GM19438 (cell line): ENCODE data around the gene SRGAP2B.
"Not testable (repeated sequence)": the region's sequence is repeated elsewhere in the genome, so short reads cannot be mapped to it uniquely, and the experiment has no call there.

Experiments used
- ATAC-seq: cut with Tn5 transposase; IDR thresholded peaks from one replicate; pipeline ENCODE4 v1.9.1; 2021; ENCODE audit warnings: low read depth; ENCODE audit not compliant: unreplicated experiment

SRGAP2B gene

GRCh38 chr1:144961604-144962583 lies 133.2 kb downstream of the SRGAP2B start:
- ATAC-seq = not testable (repeated sequence)

- ATAC-seq = not testable (repeated sequence)
Observed at GRCh38 chr1:144960929-144961488, 134.1 kb downstream of the SRGAP2B start.

GRCh38 chr1:144948390-144948789 lies 146.7 kb downstream of the SRGAP2B start:
- not testable (repeated sequence) for ATAC-seq

GRCh38 chr1:144947495-144947894 lies 147.6 kb downstream of the SRGAP2B start:
- ATAC-seq = not testable (repeated sequence)

- not testable (repeated sequence) for ATAC-seq
Observed at GRCh38 chr1:144946525-144947480, 148.3 kb downstream of the SRGAP2B start.

GRCh38 chr1:144941710-144942109 lies 153.4 kb downstream of the SRGAP2B start:
- not testable (repeated sequence) for ATAC-seq

GRCh38 chr1:144940054-144940453 lies 155.1 kb downstream of the SRGAP2B start:
- peak; percentile 52 for ATAC-seq

GRCh38 chr1:144938627-144939026 lies 156.5 kb downstream of the SRGAP2B start:
- not testable (repeated sequence) for ATAC-seq

- not testable (repeated sequence) for ATAC-seq
Observed at GRCh38 chr1:144936186-144936732, 158.9 kb downstream of the SRGAP2B start.

GRCh38 chr1:144935310-144935709 lies 159.8 kb downstream of the SRGAP2B start:
- not testable (repeated sequence) for ATAC-seq

GRCh38 chr1:144933014-144933413 lies 162.1 kb downstream of the SRGAP2B start:
- ATAC-seq = not testable (repeated sequence)

GRCh38 chr1:144932153-144932552 lies 163.0 kb downstream of the SRGAP2B start:
- not testable (repeated sequence) for ATAC-seq

GRCh38 chr1:144931553-144931952 lies 163.6 kb downstream of the SRGAP2B start:
- ATAC-seq = not testable (repeated sequence)

GRCh38 chr1:144930085-144930777 lies 164.9 kb downstream of the SRGAP2B start:
- ATAC-seq = not testable (repeated sequence)

GRCh38 chr1:144927292-144927691 lies 167.8 kb downstream of the SRGAP2B start:
- ATAC-seq = not testable (repeated sequence)

- not testable (repeated sequence) for ATAC-seq
Observed at GRCh38 chr1:144923640-144924039, 171.5 kb downstream of the SRGAP2B start.

GRCh38 chr1:144922785-144923184 lies 172.3 kb downstream of the SRGAP2B start:
- not testable (repeated sequence) for ATAC-seq

- not testable (repeated sequence) for ATAC-seq
Observed at GRCh38 chr1:144919106-144919505, 176.0 kb downstream of the SRGAP2B start.

- ATAC-seq = not testable (repeated sequence)
Observed at GRCh38 chr1:144918027-144918603, 177.0 kb downstream of the SRGAP2B start.
